HEK293 (cell line): Measurements from ENCODE around the gene SLC26A8.
"Not testable (repeated sequence)": the region's sequence is repeated elsewhere in the genome, so short reads cannot be mapped to it uniquely, and the experiment has no call there.

Source experiments
- CTCF ChIA-PET: fragments of 350-600 bp; formaldehyde crosslinking; extraction: SDS; loops from one replicate; lab custom pipeline; 2021; ENCODE audit warnings: antibody characterized with exemption; lab: Yijun Ruan, JAX
- POLR2A ChIA-PET: fragments of 300-600 bp; formaldehyde crosslinking; extraction: SDS; loops from one replicate; lab custom pipeline; 2020; ENCODE audit warnings: antibody characterized with exemption, inconsistent platforms; lab: Yijun Ruan, JAX
- H3K27ac ChIP-seq: fragments of 200-500 bp; sonication (Bioruptor generic); 2 replicates; pipeline ENCODE4 v1.5.1; 2014; ENCODE audit warnings: low read depth, low read length, control low read depth, inconsistent platforms; ENCODE audit errors: extremely low read depth
- H3K36me3 ChIP-seq, 2 experiments: fragments of 200-500 bp in 1 of 2; sonication (Bioruptor generic) in 1 of 2; 1 replicate in 1 of 2; 2 replicates in 1 of 2; pipeline ENCODE4 v1.5.1; 2014 to 2017; ENCODE audit warnings: inconsistent platforms in 2 of 2, low read length in 2 of 2; ENCODE audit not compliant: control insufficient read depth in 2 of 2, insufficient read depth in 1 of 2
- H3K4me1 ChIP-seq: fragments of 200-500 bp; sonication (Bioruptor generic); 2 replicates; pipeline ENCODE4 v1.5.1; 2014; ENCODE audit warnings: mild to moderate bottlenecking, low read length, inconsistent platforms; ENCODE audit not compliant: control insufficient read depth, insufficient read depth
- H3K4me3 ChIP-seq: 2 replicates; pipeline ENCODE4 v1.5.1; 2011; ENCODE audit warnings: low read depth, mild to moderate bottlenecking, control low read depth, low read length, moderate library complexity
- H3K9me3 ChIP-seq: fragments of 200-500 bp; sonication (Bioruptor generic); 2 replicates; pipeline ENCODE4 v1.5.1; 2014; ENCODE audit warnings: low read depth, low read length, inconsistent platforms; ENCODE audit not compliant: control insufficient read depth, insufficient read depth
- GLIS2 ChIP-seq: fragments of 450-650 bp; formaldehyde crosslinking; IDR thresholded peaks from 2 replicates; pipeline ENCODE4 v1.5.1; 2016; ENCODE audit warnings: missing biosample characterization, missing genetic modification characterization
- TSHZ1 ChIP-seq: fragments of 450-650 bp; formaldehyde crosslinking; IDR thresholded peaks from 2 replicates; pipeline ENCODE4 v1.5.1; 2016; ENCODE audit warnings: missing biosample characterization, missing genetic modification characterization, borderline replicate concordance
- ZBTB7A ChIP-seq: fragments of 450-650 bp; formaldehyde crosslinking; IDR thresholded peaks from 2 replicates; pipeline ENCODE4 v1.5.1; 2016; ENCODE audit warnings: low read depth, missing biosample characterization, missing genetic modification characterization
- ZNF184 ChIP-seq: fragments of 450-650 bp; IDR thresholded peaks from 2 replicates; pipeline ENCODE4 v1.5.1; 2018; ENCODE audit warnings: missing biosample characterization, mild to moderate bottlenecking, missing genetic modification characterization
- ZNF19 ChIP-seq: fragments of 450-650 bp; formaldehyde crosslinking; IDR thresholded peaks from 2 replicates; pipeline ENCODE4; 2016; ENCODE audit warnings: missing biosample characterization, missing genetic modification characterization, low read depth
- ZNF2 ChIP-seq: fragments of 450-650 bp; formaldehyde crosslinking; IDR thresholded peaks from 2 replicates; pipeline ENCODE4 v1.5.1; 2016; ENCODE audit warnings: missing biosample characterization, missing genetic modification characterization
- ZNF211 ChIP-seq: fragments of 450-650 bp; formaldehyde crosslinking; IDR thresholded peaks from 2 replicates; pipeline ENCODE4 v1.5.1; 2016; ENCODE audit warnings: low read depth, missing biosample characterization, missing genetic modification characterization
- ZNF248 ChIP-seq: fragments of 450-650 bp; formaldehyde crosslinking; IDR thresholded peaks from 2 replicates; pipeline ENCODE4 v1.5.1; 2017; ENCODE audit warnings: missing biosample characterization, missing genetic modification characterization
- ZNF362 ChIP-seq: fragments of 450-650 bp; formaldehyde crosslinking; IDR thresholded peaks from 2 replicates; pipeline ENCODE4 v1.5.1; 2016; ENCODE audit warnings: missing biosample characterization, missing genetic modification characterization
- ZNF548 ChIP-seq: fragments of 450-650 bp; formaldehyde crosslinking; IDR thresholded peaks from 2 replicates; pipeline ENCODE4 v1.5.1; 2016; ENCODE audit warnings: missing biosample characterization, missing genetic modification characterization
- ZNF560 ChIP-seq: fragments of 450-650 bp; formaldehyde crosslinking; IDR thresholded peaks from 2 replicates; pipeline ENCODE4 v1.5.1; 2017; ENCODE audit warnings: missing biosample characterization, missing genetic modification characterization, borderline replicate concordance
- ZNF639 ChIP-seq: fragments of 450-650 bp; formaldehyde crosslinking; IDR thresholded peaks from 2 replicates; pipeline ENCODE4 v1.5.1; 2016; ENCODE audit warnings: missing biosample characterization, missing genetic modification characterization
- ZNF658 ChIP-seq: fragments of 450-650 bp; formaldehyde crosslinking; IDR thresholded peaks from 2 replicates; pipeline ENCODE4; 2016; ENCODE audit warnings: missing biosample characterization, missing genetic modification characterization
- ZNF677 ChIP-seq: fragments of 450-650 bp; IDR thresholded peaks from 2 replicates; pipeline ENCODE4 v1.5.0; 2018; ENCODE audit warnings: missing biosample characterization, mild to moderate bottlenecking, missing genetic modification characterization, moderate library complexity
- ZNF704 ChIP-seq: fragments of 450-650 bp; formaldehyde crosslinking; IDR thresholded peaks from 2 replicates; pipeline ENCODE4 v1.5.1; 2016; ENCODE audit warnings: missing biosample characterization, missing genetic modification characterization
- ZNF776 ChIP-seq: fragments of 450-650 bp; formaldehyde crosslinking; IDR thresholded peaks from 2 replicates; pipeline ENCODE4 v1.5.0; 2017; ENCODE audit warnings: missing biosample characterization, missing genetic modification characterization, borderline replicate concordance
- ZNF843 ChIP-seq: fragments of 450-650 bp; formaldehyde crosslinking; IDR thresholded peaks from 2 replicates; pipeline ENCODE4 v1.5.1; 2016; ENCODE audit warnings: missing biosample characterization, missing genetic modification characterization
- ZSCAN18 ChIP-seq: fragments of 450-650 bp; formaldehyde crosslinking; IDR thresholded peaks from 2 replicates; pipeline ENCODE4 v1.5.1; 2016; ENCODE audit warnings: missing biosample characterization, missing genetic modification characterization

Gene SLC26A8

GRCh38 chr6:35993150-35993549 lies 31.3 kb downstream of the SLC26A8 start:
- no peak overlapping the region for H3K27ac ChIP-seq
- TF ChIP-seq ZBTB7A (tag by site-specific recombination) (no peak), ZNF843 (tag by site-specific recombination) (no peak), ZNF248 (tag by site-specific recombination) (no peak), ZNF362 (tag by site-specific recombination) (no peak), ZNF2 (tag by site-specific recombination) (no peak), ZNF548 (no peak), GLIS2 (tag by site-specific recombination) (no peak), ZNF658 (tag by site-specific recombination) (no peak), ZNF560 (no peak)
- TF ChIP-seq, all 188 proteins: peak for 0
- Histone ChIP-seq H3K36me3 (no peaks in the 10 kb centered on the region), H3K4me3 (no peak overlapping the region), H3K9me3 (no peaks in the 10 kb centered on the region), H3K4me1 (no peaks in the 10 kb centered on the region)
- POLR2A ChIA-PET = interaction anchor here (0.6 kb wide), 1 partner anchor 17 kb away, joined by 4 read pairs; no protein-coding TSS in a partner anchor
- CTCF ChIA-PET = interaction anchor here (0.5 to 2.6 kb wide), 5 partner anchors 37 to 183 kb away, joined by 3 to 12 read pairs (median 3); no protein-coding TSS in a partner anchor

- CTCF ChIA-PET, H3K4me1 ChIP-seq, H3K9me3 ChIP-seq, H3K4me3 ChIP-seq, H3K27ac ChIP-seq, H3K36me3 ChIP-seq: not testable (repeated sequence)
- POLR2A ChIA-PET = interaction anchor here (0.7 kb wide), 1 partner anchor 67 kb away, joined by 4 read pairs; no protein-coding TSS in a partner anchor
Observed at GRCh38 chr6:35988047-35988446, 36.4 kb downstream of the SLC26A8 start.

GRCh38 chr6:35984701-35985100 lies 39.7 kb downstream of the SLC26A8 start:
- H3K36me3 ChIP-seq = no peaks in the 10 kb centered on the region
- ChIA-PET CTCF (interaction anchor here (0.6 kb wide), 1 partner anchor 248 kb away, joined by 3 read pairs; the partner anchor contains the start of gene ARMC12), POLR2A (interaction anchor here (0.7 kb wide), 1 partner anchor 1141 kb away, joined by 5 read pairs; no protein-coding TSS in a partner anchor)
- no peaks in the 10 kb centered on the region for H3K9me3 ChIP-seq
- no peak overlapping the region for H3K4me3 ChIP-seq
- no peak overlapping the region for H3K27ac ChIP-seq
- TF ChIP-seq ZSCAN18 (tag by site-specific recombination) = no peak
- no peak for TF ChIP-seq TSHZ1
- no peak for TF ChIP-seq ZNF19 (tag by site-specific recombination)
- TF ChIP-seq ZNF639 (tag by site-specific recombination) = no peak
- TF ChIP-seq ZNF211 (tag by site-specific recombination) = no peak
- TF ChIP-seq ZNF677 (tag by site-specific recombination) = no peak
- no peak for TF ChIP-seq ZNF704 (tag by site-specific recombination)
- no peak for TF ChIP-seq ZNF184 (tag by site-specific recombination)
- no peak for TF ChIP-seq ZNF776 (tag by site-specific recombination)
- H3K4me1 ChIP-seq = peaks cover 2% of the 10 kb centered on the region; the same call in 1 of the 2 replicates
